Lung (tissue), 12 donors: ENCODE measurements around the gene MT1B. TPM values are rescaled to one million over a fixed set of nuclear protein-coding genes. Genes with fewer than 3 reads are reported as not detected.

Experiments used
- ATAC-seq: fragments of 200-7000 bp; cut with Tn5 transposase; one replicate; pipeline ENCODE4 v1.9.1; 2020; ENCODE audit warnings: moderate number of reproducible peaks; ENCODE audit not compliant: insufficient read depth, low FRiP score
- DNase-seq, 3 donors: peaks; one replicate each; pipeline ENCODE4 v3.0.0-alpha.2; 2013 to 2017
- H3K27ac ChIP-seq, 2 donors: one replicate each; pipeline ENCODE4 v1.5.1; 2013; ENCODE audit warnings: mild to moderate bottlenecking in 2 of 2, moderate library complexity in 2 of 2, control low read depth in 1 of 2, inconsistent platforms in 1 of 2, low read depth in 1 of 2, low read length in 1 of 2
- H3K27me3 ChIP-seq, 3 donors: one replicate each; pipeline ENCODE4 v1.5.1; 2013; ENCODE audit warnings: low read length in 2 of 3; ENCODE audit not compliant: control insufficient read depth in 3 of 3, insufficient read depth in 3 of 3
- H3K36me3 ChIP-seq, 4 donors: one replicate each; pipeline ENCODE4 v1.5.1; 2013; ENCODE audit warnings: low read length in 4 of 4, mild to moderate bottlenecking in 1 of 4, moderate library complexity in 1 of 4; ENCODE audit not compliant: control insufficient read depth in 4 of 4, insufficient read depth in 4 of 4
- H3K4me1 ChIP-seq, 5 donors: one replicate each; pipeline ENCODE4 v1.5.1; 2013; ENCODE audit warnings: low read length in 5 of 5, mild to moderate bottlenecking in 2 of 5, moderate library complexity in 1 of 5; ENCODE audit not compliant: control insufficient read depth in 5 of 5, insufficient read depth in 5 of 5
- H3K4me3 ChIP-seq: one replicate; pipeline ENCODE4 v1.5.1; 2013; ENCODE audit warnings: mild to moderate bottlenecking, control low read depth, moderate library complexity
- H3K9ac ChIP-seq, 2 donors: one replicate each; pipeline ENCODE4 v1.5.1; 2013; ENCODE audit warnings: low read length in 2 of 2, control low read depth in 1 of 2; ENCODE audit not compliant: insufficient read depth in 1 of 2
- H3K9me3 ChIP-seq, 4 donors: one replicate each; pipeline ENCODE4 v1.5.1; 2013; ENCODE audit warnings: low read length in 3 of 4, mild to moderate bottlenecking in 1 of 4, moderate library complexity in 1 of 4; ENCODE audit not compliant: control insufficient read depth in 4 of 4, insufficient read depth in 3 of 4
- CTCF ChIP-seq: IDR thresholded peaks from 2 replicates; pipeline ENCODE4 v1.5.1; 2012; ENCODE audit warnings: mild to moderate bottlenecking; ENCODE audit errors: control extremely low read depth, extremely low read depth
- WGBS, 2 donors: extraction: QIAGEN DNeasy Blood & Tissue Kit; methylation state at CpG; one replicate each; pipeline ENCODE4 v1.1.7; 2013; 5-methylcytosine and 5-hydroxymethylcytosine counted together
- polyA plus RNA-seq, 2 donors: library from polyadenylated mRNA; stranded (reverse); fragments of 200-250 nt; gene quantifications; one replicate each; pipeline ENCODE4 v1.2.1, GENCODE V29; 2013
- total RNA-seq, 2 donors: library from RNA; depleted of rRNA in 1 of 2; stranded (reverse); fragments of >200 nt in 1 of 2; gene quantifications; one replicate each; pipeline ENCODE4 v1.2.1, GENCODE V29; 2014 to 2021
- donor health status: control.
- donor health status: control.
- donor health status: Bipolar disorder and iron deficiency.
- donor health status: healthy.
- donor health status: DM: yes; HTN: yes; CAD: no.

The MT1B gene
- total and polyA plus RNA-seq, 4 donors = not detected

- no peak overlapping the region for H3K4me3 ChIP-seq
- DNase-seq (no peak), ATAC-seq (no peak)
- no peaks in the 10 kb centered on the region for H3K4me1 ChIP-seq
- peaks cover 0 to 3% (median 0%) of the 10 kb centered on the region in 4 donors for H3K9me3 ChIP-seq
- no peaks in the 10 kb centered on the region for H3K36me3 ChIP-seq
- 99 to 100% methylated on average over 1 of the region's 1 CpG for WGBS, 2 donors
- H3K27me3 ChIP-seq = no peaks in the 10 kb centered on the region
- no peak overlapping the region for H3K9ac ChIP-seq
- no peak for TF ChIP-seq CTCF
- no peak overlapping the region for H3K27ac ChIP-seq
These were observed 48.9 kb downstream of the MT1B start for GRCh38 chr16:56700631-56701030.

GRCh38 chr16:56701534-56701933, 49.8 kb downstream of the MT1B start:
- Histone ChIP-seq H3K27ac (no peak overlapping the region), H3K9me3 (peaks cover 0 to 3% (median 0%) of the 10 kb centered on the region in 4 donors), H3K4me3 (no peak overlapping the region), H3K27me3 (no peaks in the 10 kb centered on the region), H3K4me1 (no peaks in the 10 kb centered on the region), H3K9ac (no peak overlapping the region), H3K36me3 (no peaks in the 10 kb centered on the region)
- no peak for TF ChIP-seq CTCF
- WGBS, 2 donors = 88 to 94% methylated on average over 7 of the region's 7 CpGs
- ATAC-seq = no peak
- DNase-seq = no peak

Other genes starting within 250 kb of the MT1B start
- 10 to 100 TPM; 79.4 to 86.1 TPM for gene AMFR, start 226.3 kb upstream of the MT1B start, total RNA-seq
- 10 to 100 TPM; 39.5 to 43.1 TPM for gene AMFR, start 226.3 kb upstream of the MT1B start, polyA plus RNA-seq
- gene NUDT21, start 200.6 kb upstream of the MT1B start, total RNA-seq = 10 to 100 TPM; 84.8 to 91.0 TPM
- 10 to 100 TPM; 30.9 to 36.1 TPM for gene NUDT21, start 200.6 kb upstream of the MT1B start, polyA plus RNA-seq
- 10 to 100 TPM; 32.4 to 36.1 TPM for gene OGFOD1, start 200.3 kb upstream of the MT1B start, total RNA-seq
- gene OGFOD1, start 200.3 kb upstream of the MT1B start, polyA plus RNA-seq = 10 to 100 TPM in 1 of 2 donors, 1 to 10 TPM in 1; 9.1 to 26.6 TPM
- 10 to 100 TPM; 37.5 to 70.0 TPM for gene BBS2, start 131.9 kb upstream of the MT1B start, total RNA-seq
- 10 to 100 TPM; 14.0 to 28.6 TPM for gene BBS2, start 131.9 kb upstream of the MT1B start, polyA plus RNA-seq
- not detected for gene MT4, start 86.8 kb upstream of the MT1B start, total RNA-seq
- not detected for gene MT4, start 86.8 kb upstream of the MT1B start, polyA plus RNA-seq
- not detected for gene MT3, start 62.4 kb upstream of the MT1B start, total RNA-seq
- gene MT3, start 62.4 kb upstream of the MT1B start, polyA plus RNA-seq = 1 to 10 TPM; 1.3 to 4.4 TPM
- gene MT2A, start 43.3 kb upstream of the MT1B start, total RNA-seq = 100 to 1,000 TPM in 1 of 2 donors, 10 to 100 TPM in 1; 17.6 to 521 TPM
- 1,000 to 10,000 TPM in 1 of 2 donors, 100 to 1,000 TPM in 1; 903 to 1,104 TPM for gene MT2A, start 43.3 kb upstream of the MT1B start, polyA plus RNA-seq
- gene MT1E, start 26.1 kb upstream of the MT1B start, total RNA-seq = 100 to 1,000 TPM in 1 of 2 donors, 10 to 100 TPM in 1; 22.1 to 251 TPM
- gene MT1E, start 26.1 kb upstream of the MT1B start, polyA plus RNA-seq = 100 to 1,000 TPM in 1 of 2 donors, 10 to 100 TPM in 1; 66.9 to 746 TPM
- 10 to 100 TPM in 1 of 2 donors, under 1 TPM in 1; 0.88 to 51.9 TPM for gene MT1M, start 19.2 kb upstream of the MT1B start, total RNA-seq
- 100 to 1,000 TPM in 1 of 2 donors, 10 to 100 TPM in 1; 35.2 to 251 TPM for gene MT1M, start 19.2 kb upstream of the MT1B start, polyA plus RNA-seq
- 10 to 100 TPM in 1 of 2 donors, 1 to 10 TPM in 1; 1.1 to 36.2 TPM for gene MT1A, start 13.2 kb upstream of the MT1B start, total RNA-seq
- 100 to 1,000 TPM in 1 of 2 donors, 10 to 100 TPM in 1; 66.7 to 438 TPM for gene MT1A, start 13.2 kb upstream of the MT1B start, polyA plus RNA-seq
- gene MT1F, start 6.1 kb downstream of the MT1B start, total RNA-seq = 10 to 100 TPM in 1 of 2 donors, 1 to 10 TPM in 1; 3.6 to 30.9 TPM
- 10 to 100 TPM; 10.9 to 42.0 TPM for gene MT1F, start 6.1 kb downstream of the MT1B start, polyA plus RNA-seq
- 10 to 100 TPM in 1 of 2 donors, 1 to 10 TPM in 1; 3.5 to 38.1 TPM for gene MT1G, start 16.2 kb downstream of the MT1B start, total RNA-seq
- gene MT1G, start 16.2 kb downstream of the MT1B start, polyA plus RNA-seq = 100 to 1,000 TPM; 118 to 140 TPM
- 1 to 10 TPM in 1 of 2 donors, not detected in 1; 4.4 TPM for gene MT1H, start 17.9 kb downstream of the MT1B start, total RNA-seq
- gene MT1H, start 17.9 kb downstream of the MT1B start, polyA plus RNA-seq = 10 to 100 TPM in 1 of 2 donors, 1 to 10 TPM in 1; 1.9 to 10.3 TPM
- 100 to 1,000 TPM in 1 of 2 donors, 10 to 100 TPM in 1; 39.3 to 248 TPM for gene MT1X, start 30.6 kb downstream of the MT1B start, total RNA-seq
- gene MT1X, start 30.6 kb downstream of the MT1B start, polyA plus RNA-seq = 100 to 1,000 TPM; 364 to 989 TPM
- gene NUP93, start 78.2 kb downstream of the MT1B start, total RNA-seq = 10 to 100 TPM; 58.5 to 59.9 TPM
- 10 to 100 TPM; 27.4 to 43.9 TPM for gene NUP93, start 78.2 kb downstream of the MT1B start, polyA plus RNA-seq
- not detected for gene SLC12A3, start 213.3 kb downstream of the MT1B start, total RNA-seq
- gene SLC12A3, start 213.3 kb downstream of the MT1B start, polyA plus RNA-seq = under 1 TPM; 0.04 to 0.07 TPM